HG03103 (cell line): ENCODE measurements around the gene CERS4.
"Not testable (repeated sequence)": the region's sequence is repeated elsewhere in the genome, so short reads cannot be mapped to it uniquely, and the experiment has no call there.

Experiments
- ATAC-seq: cut with Tn5 transposase; IDR thresholded peaks from one replicate; pipeline ENCODE4 v1.9.1; 2021; ENCODE audit warnings: low read depth; ENCODE audit not compliant: unreplicated experiment

The CERS4 gene

DNA sequence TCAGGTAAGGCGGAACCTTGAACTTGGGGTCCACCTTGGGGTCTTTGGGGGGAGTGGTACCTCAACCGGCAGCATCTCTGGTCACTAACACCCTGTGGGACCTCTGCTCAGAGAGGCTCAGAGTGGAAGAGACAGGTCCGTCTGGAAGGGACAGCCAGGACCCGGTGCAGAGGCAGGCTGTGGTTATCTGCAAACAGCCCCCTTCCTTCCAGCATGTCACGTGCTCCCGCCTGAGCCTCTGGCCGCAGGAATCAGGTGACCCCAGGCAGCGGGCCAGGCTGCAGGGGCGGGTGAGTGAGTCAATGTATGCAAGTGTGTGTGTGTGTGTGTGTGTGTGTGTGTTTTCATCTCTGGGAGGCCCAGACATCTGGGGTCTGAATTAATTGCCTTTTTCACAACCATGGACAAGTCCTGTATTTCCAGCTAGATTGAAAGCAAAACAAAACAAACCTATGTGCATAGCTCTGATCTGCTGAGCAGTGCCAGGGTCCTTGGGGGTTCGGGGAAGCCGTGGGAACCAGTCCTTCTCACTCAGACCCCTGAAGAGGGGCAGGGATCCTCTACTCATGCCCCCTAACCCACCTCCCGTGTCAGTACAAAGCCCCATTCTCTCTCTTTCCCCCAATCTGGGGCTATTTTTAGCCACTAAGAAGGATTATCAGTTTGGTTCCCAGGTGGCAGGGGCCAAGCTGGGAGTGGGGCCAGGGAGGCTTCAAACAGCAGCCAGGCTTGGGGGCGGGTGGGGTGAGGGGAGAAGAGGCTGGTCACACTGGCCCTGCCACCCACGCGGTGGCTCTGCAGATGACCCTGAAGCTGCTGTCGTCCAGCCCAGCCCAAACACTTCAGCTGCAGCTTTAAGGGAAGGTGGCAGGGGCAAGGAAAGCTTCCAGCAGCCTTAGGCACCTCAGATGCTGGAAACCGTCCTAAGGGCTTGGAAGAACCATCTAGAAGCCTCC lies 31.4 kb downstream of the CERS4 start:
- ATAC-seq, result no peak

DNA sequence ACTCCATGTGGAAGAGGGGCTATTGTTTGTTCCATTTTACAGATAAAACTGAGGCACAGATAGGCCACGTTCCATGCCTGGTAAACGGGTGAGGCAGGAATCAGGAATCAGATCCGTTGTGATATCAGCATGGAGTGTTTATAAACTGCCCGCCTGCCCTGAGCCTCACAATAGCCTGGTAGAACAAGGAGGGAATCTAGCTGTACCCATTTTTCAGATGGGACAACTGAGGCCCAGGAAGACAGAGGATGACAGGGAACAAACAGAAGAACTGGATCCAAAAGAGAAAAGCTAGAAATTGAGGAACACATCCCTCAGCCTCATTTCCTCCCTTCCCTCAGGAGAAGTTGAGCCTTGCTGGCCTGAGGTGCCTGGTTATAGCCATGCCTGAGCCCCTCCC lies 32.5 kb downstream of the CERS4 start:
- ATAC-seq, result no peak

DNA sequence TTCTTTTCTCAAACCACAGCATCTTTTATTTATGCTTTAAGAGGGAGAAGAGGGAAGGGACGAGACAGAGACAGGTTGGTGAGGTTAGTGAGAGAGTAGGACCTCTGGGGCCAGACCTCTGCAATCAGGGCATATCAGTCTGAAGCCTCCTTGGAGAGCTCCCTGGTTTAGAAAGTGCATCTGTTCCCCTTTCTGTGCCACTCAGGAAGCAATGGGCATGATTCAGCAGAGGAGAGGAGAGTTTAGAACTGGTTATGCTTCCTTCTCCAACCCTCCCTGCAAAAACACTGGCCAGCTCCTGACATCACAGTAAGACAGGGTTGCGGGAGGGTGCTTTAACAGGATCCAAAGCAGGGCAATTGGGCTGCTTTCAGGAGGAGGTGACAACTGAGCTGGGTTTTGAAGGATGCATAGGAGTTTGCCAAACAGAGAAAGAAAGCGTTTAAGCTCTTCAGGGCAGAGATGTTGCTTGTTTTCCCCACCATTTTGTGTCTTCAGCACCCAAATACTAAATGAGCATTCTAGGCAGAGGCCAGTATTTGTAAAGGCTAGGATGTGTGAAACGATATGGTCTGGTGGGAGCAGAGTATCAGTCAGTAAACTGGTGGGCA lies 33.1 kb downstream of the CERS4 start:
- ATAC-seq, result no peak

GRCh38 chr19:8243146-8243545 lies 34.0 kb downstream of the CERS4 start:
- ATAC-seq, result no peak

- ATAC-seq, result no peak
These were observed 35.3 kb downstream of the CERS4 start for GRCh38 chr19:8244442-8244841.

DNA sequence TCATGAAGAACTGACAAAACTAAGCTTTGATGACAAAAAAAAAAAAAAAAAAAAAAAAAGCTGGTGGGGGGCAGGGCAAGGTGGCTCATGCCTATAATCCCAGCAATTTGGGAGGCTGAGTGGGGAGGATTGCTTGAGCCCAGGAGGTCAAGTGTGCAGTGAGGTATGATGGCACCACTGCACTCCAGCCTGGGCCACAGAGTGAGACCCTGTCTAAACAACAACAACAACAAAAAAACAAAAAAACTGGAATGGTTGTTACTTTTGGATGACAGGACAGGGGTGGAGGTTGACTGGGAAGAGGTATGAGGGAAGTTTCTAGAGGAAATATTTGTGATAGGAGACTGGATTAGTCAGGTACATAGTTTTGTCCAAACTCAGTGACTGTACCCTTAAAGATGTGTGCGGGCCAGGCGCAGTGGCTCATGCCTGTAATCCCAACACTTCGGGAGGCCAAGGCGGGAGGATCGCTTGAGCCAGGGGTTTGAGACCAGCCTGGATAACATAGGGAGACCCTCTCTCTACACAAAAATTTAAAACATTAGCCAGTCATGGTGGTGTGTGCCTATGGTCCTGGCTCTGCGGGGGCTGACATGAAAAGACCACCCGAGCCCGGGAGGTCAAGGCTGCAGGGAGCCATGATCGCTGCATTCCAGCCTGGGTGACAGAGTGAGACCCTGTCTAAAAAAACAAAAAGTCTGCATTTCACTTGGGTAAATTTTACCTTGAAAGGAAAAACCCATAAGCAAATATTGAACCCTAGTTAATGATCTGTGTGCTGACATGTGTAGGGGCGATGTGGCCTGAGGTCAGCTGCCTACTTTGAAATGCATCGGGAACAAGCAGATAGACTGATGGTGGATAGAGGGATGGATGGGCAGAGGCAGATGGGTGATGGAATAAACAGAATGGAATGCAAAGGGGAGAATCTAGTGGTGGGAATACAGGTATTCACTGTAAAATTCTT lies 37.0 kb downstream of the CERS4 start:
- ATAC-seq, result no peak

- ATAC-seq, result not testable (repeated sequence)
These were observed 38.1 kb downstream of the CERS4 start for GRCh38 chr19:8247129-8247890.

- ATAC-seq, result no peak
These were observed 39.5 kb downstream of the CERS4 start for GRCh38 chr19:8248348-8249328.

GRCh38 chr19:8250596-8250995 lies 41.4 kb downstream of the CERS4 start:
- ATAC-seq, result no peak

GRCh38 chr19:8251025-8251472 lies 41.9 kb downstream of the CERS4 start:
- no peak for ATAC-seq

- ATAC-seq, result no peak
These were observed 43.9 kb downstream of the CERS4 start for GRCh38 chr19:8252922-8253589.

DNA sequence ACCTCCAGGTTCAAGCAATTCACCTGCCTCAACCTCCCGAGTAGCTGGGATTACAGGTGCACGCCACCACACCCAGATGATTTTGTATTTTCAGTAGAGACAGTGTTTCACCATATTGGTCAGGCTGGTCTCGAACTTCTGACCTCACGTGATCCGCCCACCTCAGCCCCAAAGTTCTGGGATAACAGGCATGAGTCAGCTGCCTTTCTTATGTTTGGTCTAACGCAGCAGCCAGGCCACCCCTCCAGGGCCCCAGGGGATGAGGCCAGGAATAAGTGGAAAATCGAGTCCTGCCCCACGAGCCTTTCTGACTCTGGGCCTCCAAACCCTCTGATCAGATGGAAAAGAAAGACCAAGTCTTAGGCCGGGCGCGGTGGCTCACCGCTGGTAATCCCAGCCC lies 44.5 kb downstream of the CERS4 start:
- ATAC-seq, result no peak

DNA sequence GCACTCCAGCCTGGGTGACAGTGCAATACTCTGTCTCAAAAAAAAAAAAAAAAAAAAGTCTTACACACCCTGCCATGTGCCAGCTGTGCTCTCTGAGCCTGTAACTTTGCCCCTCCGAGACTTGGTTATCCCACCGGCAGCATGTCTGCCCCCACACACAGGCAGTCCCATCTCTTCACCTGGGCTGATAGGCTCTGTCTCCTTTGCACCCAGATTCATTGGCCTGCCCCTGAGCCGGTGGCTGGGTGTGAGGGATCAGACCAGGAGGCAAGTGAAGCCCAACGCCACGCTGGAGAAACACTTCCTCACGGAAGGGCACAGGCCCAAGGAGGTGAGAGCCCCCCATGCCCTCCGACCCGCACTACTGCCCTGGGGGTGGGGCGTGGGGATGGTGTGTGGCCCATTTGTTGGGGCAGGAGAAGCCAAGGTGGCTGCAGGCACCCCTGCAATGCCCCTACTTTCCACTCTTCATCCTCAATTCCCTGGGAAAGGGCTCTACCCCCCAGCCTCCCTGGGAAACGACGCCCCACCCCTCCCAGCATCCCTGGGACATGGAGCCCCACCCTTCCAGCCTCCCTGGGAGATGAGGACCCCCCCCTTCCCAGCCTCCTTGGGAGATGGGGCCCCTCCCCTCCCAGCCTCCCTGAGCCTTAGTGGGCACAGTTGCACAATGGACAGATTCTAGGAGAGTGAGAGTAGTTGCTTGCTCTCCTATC lies 45.3 kb downstream of the CERS4 start:
- ATAC-seq, result no peak

DNA sequence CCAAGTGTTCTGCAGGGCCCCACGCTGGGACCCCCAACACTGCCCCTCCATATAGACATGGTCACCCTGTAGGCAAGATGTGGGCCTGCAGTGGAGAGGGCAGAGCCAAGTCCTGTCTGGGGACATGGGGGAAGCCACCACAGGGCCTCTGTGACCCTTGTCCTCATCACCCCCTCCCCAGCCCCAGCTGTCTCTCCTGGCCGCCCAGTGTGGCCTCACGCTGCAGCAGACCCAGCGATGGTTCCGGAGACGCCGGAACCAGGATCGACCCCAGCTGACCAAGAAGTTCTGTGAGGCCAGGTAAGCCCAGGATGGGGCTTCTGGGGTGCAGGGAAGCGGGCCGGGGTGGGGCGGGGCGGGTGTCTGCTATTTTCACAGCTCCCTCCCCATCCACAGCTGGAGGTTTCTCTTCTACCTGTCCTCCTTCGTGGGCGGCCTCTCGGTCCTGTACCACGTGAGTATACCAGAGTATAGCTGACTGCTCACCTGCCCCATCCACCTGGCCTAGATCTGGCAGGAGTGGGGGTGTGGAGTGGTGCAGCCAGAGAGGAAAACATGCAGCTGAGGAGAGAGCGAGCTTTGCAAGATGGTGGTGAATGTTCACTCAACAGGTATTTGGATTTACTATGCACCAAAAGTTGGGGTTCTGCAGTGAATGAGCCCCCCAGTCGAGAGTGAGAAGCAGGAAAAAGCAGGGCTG lies 46.4 kb downstream of the CERS4 start:
- no peak for ATAC-seq

DNA sequence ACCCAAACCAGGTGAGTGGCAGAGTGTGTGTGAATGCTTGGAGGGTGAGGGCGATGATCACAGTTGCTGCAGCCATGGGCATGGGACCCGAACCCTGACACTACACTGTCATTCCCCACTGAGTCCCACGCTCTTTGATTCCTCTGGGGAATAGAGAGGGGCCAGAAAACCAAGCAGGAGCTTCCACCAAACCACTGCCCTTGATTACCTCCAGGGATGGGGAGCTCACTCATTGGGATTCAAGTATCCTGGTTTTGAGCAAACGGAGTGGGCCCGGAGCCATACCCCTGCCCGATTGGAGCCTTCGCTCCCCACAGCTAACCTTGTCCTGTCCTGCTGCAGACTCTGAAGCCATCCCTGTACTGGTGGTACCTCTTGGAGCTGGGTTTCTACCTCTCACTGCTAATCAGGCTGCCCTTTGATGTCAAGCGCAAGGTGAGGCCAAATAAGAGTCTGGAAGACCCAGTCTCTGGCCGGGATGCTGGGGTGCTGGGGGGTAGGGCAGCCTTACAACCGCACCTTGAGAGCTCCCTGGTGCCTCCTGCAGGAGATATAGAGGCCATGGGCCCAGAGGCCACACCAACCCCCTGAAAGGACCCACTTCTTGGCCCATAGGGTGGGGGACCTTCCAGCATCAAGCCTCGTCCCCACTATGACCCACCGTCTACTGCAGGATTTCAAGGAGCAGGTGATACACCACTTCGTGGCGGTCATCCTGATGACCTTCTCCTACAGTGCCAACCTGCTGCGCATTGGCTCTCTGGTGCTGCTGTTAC lies 47.3 kb downstream of the CERS4 start:
- no peak for ATAC-seq

DNA sequence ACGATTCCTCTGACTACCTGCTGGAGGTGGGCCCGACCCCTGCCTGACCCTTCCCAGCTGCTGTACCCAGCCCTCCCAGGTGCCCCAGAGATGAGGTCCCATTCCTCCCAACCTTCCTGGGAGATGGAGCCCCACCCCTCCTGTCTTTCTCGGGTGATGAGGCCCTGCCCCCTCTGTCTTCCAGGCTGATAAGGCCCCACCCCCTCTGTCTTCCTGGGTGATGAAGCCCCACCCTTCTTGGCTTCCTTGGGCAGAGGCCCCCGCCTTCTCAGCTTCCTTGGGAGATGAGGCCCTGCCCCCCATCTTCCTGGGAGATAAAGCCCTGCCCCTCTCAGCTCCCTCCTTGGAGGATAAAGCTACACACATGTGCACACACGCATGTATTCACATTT lies 47.9 kb downstream of the CERS4 start:
- no peak for ATAC-seq
